PC-3 (cell line): Measurements from ENCODE around the gene MIPEP.

Experiments
- EZH2 ChIP-seq: fragments of 300-600 bp; sonication (generic); IDR thresholded peaks from one replicate; pipeline ENCODE4 v1.6.1; 2017; ENCODE audit warnings: antibody characterized with exemption, mild to moderate bottlenecking, low read length; ENCODE audit not compliant: unreplicated experiment
- EZH2phosphoT487 ChIP-seq: fragments of 300-600 bp; sonication (generic); IDR thresholded peaks from 2 replicates; pipeline ENCODE4 v1.6.1; 2018; ENCODE audit warnings: mild to moderate bottlenecking, antibody characterized with exemption, low read length, borderline replicate concordance
- TF ChIP-seq, protein P1 (sequence below): fragments of 300-600 bp; sonication (generic); conservative IDR thresholded peaks from 2 replicates; pipeline ENCODE4 v1.5.1; 2017; ENCODE audit warnings: antibody characterized with exemption, low read depth, mild to moderate bottlenecking, low read length

DNA sequence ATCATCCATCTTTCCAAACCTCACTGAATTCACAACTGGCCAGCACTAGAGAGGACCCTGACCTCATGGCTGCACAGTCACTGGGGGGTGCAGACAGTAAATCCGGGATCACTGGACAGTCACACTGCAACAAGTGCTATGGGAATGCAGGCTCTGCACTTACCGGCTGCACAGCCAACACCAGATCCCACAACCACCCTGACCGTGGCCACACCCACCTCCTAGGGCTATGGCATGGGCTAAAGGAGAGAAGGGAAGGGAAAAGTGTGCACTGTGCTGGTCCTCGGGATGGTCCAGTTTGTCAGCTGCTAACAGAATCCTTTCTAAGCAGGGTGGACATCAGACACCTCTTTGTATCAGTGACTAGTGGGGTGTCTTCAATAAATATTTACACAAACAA is 118.2 kb downstream of the MIPEP start:
- TF ChIP-seq, protein P1, sequence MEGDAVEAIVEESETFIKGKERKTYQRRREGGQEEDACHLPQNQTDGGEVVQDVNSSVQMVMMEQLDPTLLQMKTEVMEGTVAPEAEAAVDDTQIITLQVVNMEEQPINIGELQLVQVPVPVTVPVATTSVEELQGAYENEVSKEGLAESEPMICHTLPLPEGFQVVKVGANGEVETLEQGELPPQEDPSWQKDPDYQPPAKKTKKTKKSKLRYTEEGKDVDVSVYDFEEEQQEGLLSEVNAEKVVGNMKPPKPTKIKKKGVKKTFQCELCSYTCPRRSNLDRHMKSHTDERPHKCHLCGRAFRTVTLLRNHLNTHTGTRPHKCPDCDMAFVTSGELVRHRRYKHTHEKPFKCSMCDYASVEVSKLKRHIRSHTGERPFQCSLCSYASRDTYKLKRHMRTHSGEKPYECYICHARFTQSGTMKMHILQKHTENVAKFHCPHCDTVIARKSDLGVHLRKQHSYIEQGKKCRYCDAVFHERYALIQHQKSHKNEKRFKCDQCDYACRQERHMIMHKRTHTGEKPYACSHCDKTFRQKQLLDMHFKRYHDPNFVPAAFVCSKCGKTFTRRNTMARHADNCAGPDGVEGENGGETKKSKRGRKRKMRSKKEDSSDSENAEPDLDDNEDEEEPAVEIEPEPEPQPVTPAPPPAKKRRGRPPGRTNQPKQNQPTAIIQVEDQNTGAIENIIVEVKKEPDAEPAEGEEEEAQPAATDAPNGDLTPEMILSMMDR = no peak
- no peak for TF ChIP-seq EZH2
- no peak for TF ChIP-seq EZH2phosphoT487
